ENCODE results near the gene ARL4D. TPM values are rescaled to one million over a fixed set of nuclear protein-coding genes. Genes with fewer than 3 reads are reported as not detected.

Gene ARL4D
- total RNA-seq, 1 donor from 2014 or later, result 35.7 TPM

DNA sequence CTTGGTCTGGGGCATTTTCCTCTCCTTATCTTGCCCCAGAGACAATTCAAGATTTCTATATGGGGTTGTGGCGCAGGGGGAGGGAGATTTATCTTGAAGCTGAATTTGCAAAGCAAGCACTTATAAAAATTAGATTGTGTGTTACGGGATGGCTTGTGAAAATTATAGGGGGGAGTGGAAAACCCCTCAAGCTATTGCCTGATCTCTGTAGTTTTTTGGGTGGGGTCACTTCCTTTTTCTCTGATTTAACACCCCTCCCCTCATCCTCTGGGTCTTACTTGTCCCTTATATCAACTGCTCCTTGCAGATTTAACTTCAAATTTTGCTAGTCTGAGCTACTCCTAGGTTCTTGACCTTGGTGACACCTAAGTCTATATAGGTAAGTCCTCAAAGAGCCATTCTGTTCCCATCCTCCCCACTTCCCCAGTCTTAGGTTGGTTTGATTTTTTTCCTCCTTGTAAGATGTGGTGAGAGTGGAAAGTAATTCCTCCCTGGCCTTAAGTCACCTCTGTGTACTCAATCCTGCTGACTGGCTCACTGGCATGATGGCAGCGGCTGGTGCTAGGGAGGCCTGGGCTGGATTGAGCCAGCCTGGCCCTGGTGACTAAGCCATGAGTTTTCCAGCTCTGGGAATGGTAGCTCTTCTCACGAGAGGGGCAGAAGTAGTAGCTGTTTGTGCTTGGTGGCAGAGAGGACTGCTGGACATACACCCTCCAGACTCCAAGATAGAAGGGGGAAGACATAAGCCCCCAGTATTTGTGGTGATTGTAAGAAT, 2.3 kb downstream of the ARL4D start:
- TF ChIP-seq, protein P1, sequence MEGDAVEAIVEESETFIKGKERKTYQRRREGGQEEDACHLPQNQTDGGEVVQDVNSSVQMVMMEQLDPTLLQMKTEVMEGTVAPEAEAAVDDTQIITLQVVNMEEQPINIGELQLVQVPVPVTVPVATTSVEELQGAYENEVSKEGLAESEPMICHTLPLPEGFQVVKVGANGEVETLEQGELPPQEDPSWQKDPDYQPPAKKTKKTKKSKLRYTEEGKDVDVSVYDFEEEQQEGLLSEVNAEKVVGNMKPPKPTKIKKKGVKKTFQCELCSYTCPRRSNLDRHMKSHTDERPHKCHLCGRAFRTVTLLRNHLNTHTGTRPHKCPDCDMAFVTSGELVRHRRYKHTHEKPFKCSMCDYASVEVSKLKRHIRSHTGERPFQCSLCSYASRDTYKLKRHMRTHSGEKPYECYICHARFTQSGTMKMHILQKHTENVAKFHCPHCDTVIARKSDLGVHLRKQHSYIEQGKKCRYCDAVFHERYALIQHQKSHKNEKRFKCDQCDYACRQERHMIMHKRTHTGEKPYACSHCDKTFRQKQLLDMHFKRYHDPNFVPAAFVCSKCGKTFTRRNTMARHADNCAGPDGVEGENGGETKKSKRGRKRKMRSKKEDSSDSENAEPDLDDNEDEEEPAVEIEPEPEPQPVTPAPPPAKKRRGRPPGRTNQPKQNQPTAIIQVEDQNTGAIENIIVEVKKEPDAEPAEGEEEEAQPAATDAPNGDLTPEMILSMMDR (IDR thresholded peaks at IDR 0.05; ENCODE audit: unreplicated experiment), result no peak
- Mint-ChIP-seq H3K4me1 (ENCODE audit: unreplicated experiment) (peaks cover 52% of the 10 kb centered on the region), H3K4me3 (ENCODE audit: unreplicated experiment) (peak overlapping the region; percentile 96), H3K9me3 (ENCODE audit: unreplicated experiment) (no peaks in the 10 kb centered on the region), H3K27ac (ENCODE audit: unreplicated experiment) (no peak overlapping the region), H3K36me3 (ENCODE audit: low read depth, unreplicated experiment) (peaks cover 6% of the 10 kb centered on the region), H3K27me3 (ENCODE audit: unreplicated experiment) (peaks cover 3% of the 10 kb centered on the region)
- no peak for DNase-seq (ENCODE audit: low spot score)

DNA sequence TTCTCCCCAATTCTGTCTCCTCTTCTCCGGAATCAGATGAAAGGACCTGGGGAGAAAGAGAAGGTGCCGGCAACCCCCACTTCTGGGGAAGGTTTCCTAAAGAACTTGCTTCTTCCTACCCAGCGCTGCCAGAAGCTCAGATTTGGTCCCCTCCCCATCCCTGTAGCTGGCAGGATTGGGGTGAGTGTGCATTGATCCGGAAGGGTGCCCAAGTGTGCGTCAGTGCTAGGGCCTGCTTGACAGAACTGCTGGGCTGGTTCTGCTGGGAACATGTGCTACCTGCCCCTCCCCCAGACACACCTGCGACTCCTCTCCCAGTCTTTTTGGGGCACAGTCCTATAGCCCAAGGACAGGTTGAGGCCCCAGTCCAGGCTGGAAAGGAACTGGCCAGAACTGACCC, 3.3 kb downstream of the ARL4D start:
- Mint-ChIP-seq H3K4me3 (ENCODE audit: unreplicated experiment) (no peak overlapping the region), H3K9me3 (ENCODE audit: unreplicated experiment) (no peaks in the 10 kb centered on the region), H3K36me3 (ENCODE audit: low read depth, unreplicated experiment) (peaks cover 6% of the 10 kb centered on the region), H3K27ac (ENCODE audit: unreplicated experiment) (no peak overlapping the region), H3K4me1 (ENCODE audit: unreplicated experiment) (peaks cover 49% of the 10 kb centered on the region), H3K27me3 (ENCODE audit: unreplicated experiment) (peaks cover 1% of the 10 kb centered on the region)
- no peak for DNase-seq (ENCODE audit: low spot score)
- TF ChIP-seq, protein P1 (IDR thresholded peaks at IDR 0.05; ENCODE audit: unreplicated experiment), result no peak

DNA sequence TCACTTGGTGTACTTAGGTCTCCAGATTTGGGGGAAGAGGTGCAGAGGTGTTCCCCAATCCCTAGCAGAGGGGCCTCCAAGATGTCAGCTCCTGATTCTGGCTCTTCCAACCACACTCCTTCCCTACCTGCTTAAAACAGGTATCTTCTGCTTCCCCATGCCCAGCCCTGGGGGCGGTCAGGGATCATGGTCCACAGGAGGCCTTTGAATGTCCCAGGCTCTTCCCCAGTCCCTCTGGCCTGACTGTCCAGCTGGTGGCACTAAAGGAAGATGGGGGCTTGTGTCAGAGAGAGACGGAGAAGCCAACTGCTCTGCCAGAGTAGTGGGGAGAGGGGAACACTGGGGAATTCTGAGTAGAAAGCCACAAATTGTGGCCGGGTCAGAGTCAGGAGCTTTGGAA, 3.8 kb downstream of the ARL4D start:
- peaks cover 48% of the 10 kb centered on the region for H3K4me1 Mint-ChIP-seq (ENCODE audit: unreplicated experiment)
- H3K9me3 Mint-ChIP-seq (ENCODE audit: unreplicated experiment), result no peaks in the 10 kb centered on the region
- no peak for DNase-seq (ENCODE audit: low spot score)
- TF ChIP-seq, protein P1 (IDR thresholded peaks at IDR 0.05; ENCODE audit: unreplicated experiment), result no peak
- H3K27me3 Mint-ChIP-seq (ENCODE audit: unreplicated experiment), result peaks cover 1% of the 10 kb centered on the region
- H3K36me3 Mint-ChIP-seq (ENCODE audit: low read depth, unreplicated experiment), result peaks cover 6% of the 10 kb centered on the region
- no peak overlapping the region for H3K27ac Mint-ChIP-seq (ENCODE audit: unreplicated experiment)
- H3K4me3 Mint-ChIP-seq (ENCODE audit: unreplicated experiment), result peak overlapping the region; percentile 43

DNA sequence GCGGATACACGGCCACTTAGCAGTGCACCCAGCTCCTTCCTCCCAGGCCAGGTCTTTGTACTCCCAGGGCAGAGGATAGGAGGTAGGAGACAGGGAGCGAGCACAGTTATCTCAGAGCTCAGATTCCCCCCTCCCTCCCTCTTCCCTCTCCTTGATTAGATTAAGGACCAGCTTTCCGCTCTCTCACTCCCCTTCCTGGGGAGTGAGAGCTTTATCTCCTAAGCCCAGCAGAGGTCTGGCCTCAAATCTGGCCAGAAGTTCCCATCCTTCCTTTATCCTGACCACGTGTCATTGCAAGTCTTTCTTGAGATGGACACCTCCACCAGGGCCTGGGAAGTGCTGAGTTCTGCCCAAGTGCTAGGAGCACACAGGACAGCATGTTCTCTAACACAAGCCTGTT, 5.1 kb downstream of the ARL4D start:
- peaks cover 1% of the 10 kb centered on the region for H3K27me3 Mint-ChIP-seq (ENCODE audit: unreplicated experiment)
- peaks cover 6% of the 10 kb centered on the region for H3K36me3 Mint-ChIP-seq (ENCODE audit: low read depth, unreplicated experiment)
- TF ChIP-seq, protein P1 (IDR thresholded peaks at IDR 0.05; ENCODE audit: unreplicated experiment), result no peak
- no peaks in the 10 kb centered on the region for H3K9me3 Mint-ChIP-seq (ENCODE audit: unreplicated experiment)
- no peak for DNase-seq (ENCODE audit: low spot score)
- H3K4me3 Mint-ChIP-seq (ENCODE audit: unreplicated experiment), result no peak overlapping the region
- H3K27ac Mint-ChIP-seq (ENCODE audit: unreplicated experiment), result no peak overlapping the region
- peaks cover 49% of the 10 kb centered on the region for H3K4me1 Mint-ChIP-seq (ENCODE audit: unreplicated experiment)

DNA sequence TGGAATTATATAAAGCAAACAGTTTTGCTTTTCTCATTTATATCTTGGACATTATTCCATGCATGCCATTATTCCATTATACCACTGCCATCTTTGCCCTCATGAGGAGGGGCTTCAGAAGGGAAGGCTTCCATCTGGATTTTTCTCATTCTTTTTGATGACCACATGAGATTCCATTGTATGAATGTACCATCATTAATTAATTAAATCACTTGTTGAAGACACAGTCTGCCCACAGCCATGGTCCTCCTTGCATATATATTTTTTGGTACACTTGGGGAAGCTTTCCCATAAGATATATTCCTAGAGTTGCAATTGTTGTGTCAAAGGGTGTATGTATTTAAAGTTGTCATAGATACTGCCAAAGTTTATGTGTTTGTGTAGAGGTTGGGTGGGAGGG, 7.1 kb downstream of the ARL4D start:
- Mint-ChIP-seq H3K4me3 (ENCODE audit: unreplicated experiment) (no peak overlapping the region), H3K9me3 (ENCODE audit: unreplicated experiment) (no peaks in the 10 kb centered on the region), H3K27me3 (ENCODE audit: unreplicated experiment) (peaks cover 1% of the 10 kb centered on the region), H3K36me3 (ENCODE audit: low read depth, unreplicated experiment) (no peaks in the 10 kb centered on the region), H3K4me1 (ENCODE audit: unreplicated experiment) (peaks cover 50% of the 10 kb centered on the region), H3K27ac (ENCODE audit: unreplicated experiment) (no peak overlapping the region)
- TF ChIP-seq, protein P1 (IDR thresholded peaks at IDR 0.05; ENCODE audit: unreplicated experiment), result no peak
- DNase-seq (ENCODE audit: low spot score), result no peak
